HG03457 (cell line): ENCODE measurements around the gene TMEM213.

Experiments
- ATAC-seq: cut with Tn5 transposase; IDR thresholded peaks from one replicate; pipeline ENCODE4 v1.9.1; 2021; ENCODE audit warnings: moderate number of reproducible peaks; ENCODE audit not compliant: unreplicated experiment

Gene TMEM213

GRCh38 chr7:138837627-138838026 is 39.8 kb downstream of the TMEM213 start:
- ATAC-seq = no peak

GRCh38 chr7:138838166-138838565 is 40.4 kb downstream of the TMEM213 start:
- ATAC-seq = no peak

- no peak for ATAC-seq
Observed at GRCh38 chr7:138842111-138842510, 44.3 kb downstream of the TMEM213 start.

- no peak for ATAC-seq
Observed at GRCh38 chr7:138843632-138844580, 46.1 kb downstream of the TMEM213 start.

GRCh38 chr7:138845711-138846110 is 47.9 kb downstream of the TMEM213 start:
- ATAC-seq = no peak

GRCh38 chr7:138848056-138848980 is 50.5 kb downstream of the TMEM213 start:
- no peak for ATAC-seq

- no peak for ATAC-seq
Observed at GRCh38 chr7:138849701-138850100, 51.9 kb downstream of the TMEM213 start.

GRCh38 chr7:138852469-138852868 is 54.7 kb downstream of the TMEM213 start:
- no peak for ATAC-seq

- ATAC-seq = no peak
Observed at GRCh38 chr7:138853448-138853847, 55.7 kb downstream of the TMEM213 start.

GRCh38 chr7:138854115-138854645 is 56.4 kb downstream of the TMEM213 start:
- no peak for ATAC-seq

- no peak for ATAC-seq
Observed at GRCh38 chr7:138857728-138858127, 59.9 kb downstream of the TMEM213 start.

GRCh38 chr7:138861051-138861450 is 63.3 kb downstream of the TMEM213 start:
- ATAC-seq = no peak

GRCh38 chr7:138863931-138864330 is 66.1 kb downstream of the TMEM213 start:
- ATAC-seq = no peak

- ATAC-seq = no peak
Observed at GRCh38 chr7:138864667-138865066, 66.9 kb downstream of the TMEM213 start.

GRCh38 chr7:138865843-138866242 is 68.0 kb downstream of the TMEM213 start:
- ATAC-seq = no peak

GRCh38 chr7:138866353-138866752 is 68.6 kb downstream of the TMEM213 start:
- ATAC-seq = no peak

GRCh38 chr7:138867744-138868143 is 70.0 kb downstream of the TMEM213 start:
- no peak for ATAC-seq

- no peak for ATAC-seq
Observed at GRCh38 chr7:138868711-138869110, 70.9 kb downstream of the TMEM213 start.

- ATAC-seq = no peak
Observed at GRCh38 chr7:138869353-138869752, 71.6 kb downstream of the TMEM213 start.

- no peak for ATAC-seq
Observed at GRCh38 chr7:138871065-138871813, 73.4 kb downstream of the TMEM213 start.

- no peak for ATAC-seq
Observed at GRCh38 chr7:138871814-138872090, 74.0 kb downstream of the TMEM213 start.
